ENCODE data around the gene FCN3.
"Not testable (repeated sequence)": the region's sequence is repeated elsewhere in the genome, so short reads cannot be mapped to it uniquely, and the experiment has no call there.

Gene FCN3

DNA sequence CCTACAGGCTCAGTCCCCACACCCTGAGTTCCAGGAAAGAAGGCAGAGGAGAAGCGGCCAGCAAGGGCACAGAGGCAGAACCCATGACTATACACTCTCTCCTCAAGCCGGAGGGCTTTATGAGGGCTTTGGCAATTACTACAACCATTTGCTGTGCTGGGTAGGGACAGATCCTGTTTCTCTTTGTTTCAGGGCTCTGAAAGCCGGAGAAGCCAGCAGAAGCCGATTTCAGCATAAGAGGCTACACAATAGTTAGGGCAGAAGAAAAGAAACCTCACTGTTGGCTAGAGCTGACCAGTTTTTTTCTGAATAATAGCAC is 31.7 kb upstream of the FCN3 start:
- no peak for TF ChIP-seq MYC (IDR thresholded peaks at IDR 0.05; ENCODE audit: low read depth, low read length)
- DNase-seq (ENCODE audit: low read depth), result no peak
- H3K4me3 ChIP-seq (ENCODE audit: low read depth, low read length), result no peak overlapping the region

DNA sequence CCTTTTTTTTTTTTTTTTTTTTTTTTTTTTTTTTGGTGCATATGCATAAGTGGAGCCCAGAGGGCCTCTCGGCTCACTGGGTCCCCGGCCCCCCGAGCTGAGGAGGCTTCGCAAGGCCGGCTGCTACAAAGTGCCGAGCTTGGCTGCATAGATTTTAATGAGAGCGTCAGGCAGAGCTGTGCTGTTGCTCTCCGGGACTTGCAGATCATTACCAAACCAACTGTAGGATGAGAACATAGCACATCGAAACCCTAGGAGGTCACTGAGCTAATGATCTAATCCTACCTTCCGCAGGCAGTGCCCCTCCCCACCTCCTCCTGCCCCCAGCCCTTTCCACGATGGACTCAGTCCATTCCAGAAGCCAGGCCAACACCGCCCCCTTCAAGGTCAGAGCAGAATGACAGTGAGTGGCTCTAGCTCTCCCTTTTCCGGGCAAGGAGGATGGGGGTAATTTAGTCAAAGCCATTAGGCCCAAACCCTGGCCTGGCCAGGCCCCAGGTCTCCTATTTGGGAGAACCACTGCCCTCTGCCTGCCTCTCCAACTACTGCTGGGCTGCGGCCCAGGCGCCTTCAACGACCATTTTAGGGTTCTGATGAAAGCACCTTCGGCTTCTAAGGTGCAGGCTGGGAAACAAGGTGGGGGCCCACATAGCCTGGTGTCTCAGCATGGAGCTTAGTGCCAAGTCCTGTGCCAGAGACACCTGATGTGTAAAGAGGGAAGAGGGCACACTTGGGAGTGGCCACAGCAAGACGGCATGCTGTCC is 31.2 kb upstream of the FCN3 start:
- not testable (repeated sequence) for DNase-seq (ENCODE audit: low read depth); H3K4me3 ChIP-seq (ENCODE audit: low read depth, low read length)

DNA sequence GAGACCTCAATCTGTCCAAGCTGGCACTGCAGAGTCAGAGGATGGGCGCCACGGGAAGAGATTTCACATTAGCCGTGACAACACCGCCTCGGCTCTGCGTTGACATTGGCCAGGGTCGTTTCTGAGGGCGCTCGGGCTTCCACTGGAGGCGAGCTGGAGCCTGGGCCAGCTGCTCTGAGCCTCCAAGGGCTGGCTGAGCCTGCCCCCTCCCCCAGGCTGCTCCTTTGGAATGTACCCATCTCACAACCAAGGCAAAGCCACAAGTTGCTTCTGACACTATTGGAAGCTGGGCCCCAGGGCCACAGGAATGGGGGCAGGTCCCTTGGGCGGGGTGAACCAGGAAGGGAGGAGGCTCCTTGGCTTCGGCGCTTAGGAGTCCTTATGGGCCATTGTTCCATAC is 30.4 kb upstream of the FCN3 start:
- TF ChIP-seq, protein P1, sequence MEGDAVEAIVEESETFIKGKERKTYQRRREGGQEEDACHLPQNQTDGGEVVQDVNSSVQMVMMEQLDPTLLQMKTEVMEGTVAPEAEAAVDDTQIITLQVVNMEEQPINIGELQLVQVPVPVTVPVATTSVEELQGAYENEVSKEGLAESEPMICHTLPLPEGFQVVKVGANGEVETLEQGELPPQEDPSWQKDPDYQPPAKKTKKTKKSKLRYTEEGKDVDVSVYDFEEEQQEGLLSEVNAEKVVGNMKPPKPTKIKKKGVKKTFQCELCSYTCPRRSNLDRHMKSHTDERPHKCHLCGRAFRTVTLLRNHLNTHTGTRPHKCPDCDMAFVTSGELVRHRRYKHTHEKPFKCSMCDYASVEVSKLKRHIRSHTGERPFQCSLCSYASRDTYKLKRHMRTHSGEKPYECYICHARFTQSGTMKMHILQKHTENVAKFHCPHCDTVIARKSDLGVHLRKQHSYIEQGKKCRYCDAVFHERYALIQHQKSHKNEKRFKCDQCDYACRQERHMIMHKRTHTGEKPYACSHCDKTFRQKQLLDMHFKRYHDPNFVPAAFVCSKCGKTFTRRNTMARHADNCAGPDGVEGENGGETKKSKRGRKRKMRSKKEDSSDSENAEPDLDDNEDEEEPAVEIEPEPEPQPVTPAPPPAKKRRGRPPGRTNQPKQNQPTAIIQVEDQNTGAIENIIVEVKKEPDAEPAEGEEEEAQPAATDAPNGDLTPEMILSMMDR (IDR thresholded peaks at IDR 0.05; ENCODE audit: low read depth, low read length), result no peak
- TF ChIP-seq, protein P2, sequence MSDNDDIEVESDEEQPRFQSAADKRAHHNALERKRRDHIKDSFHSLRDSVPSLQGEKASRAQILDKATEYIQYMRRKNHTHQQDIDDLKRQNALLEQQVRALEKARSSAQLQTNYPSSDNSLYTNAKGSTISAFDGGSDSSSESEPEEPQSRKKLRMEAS (IDR thresholded peaks at IDR 0.05; ENCODE audit: low read depth, low read length), result no peak
- TF ChIP-seq MYC (IDR thresholded peaks at IDR 0.05; ENCODE audit: low read depth, low read length) (no peak), POLR2A (IDR thresholded peaks at IDR 0.05; ENCODE audit: extremely low read depth, insufficient read length) (no peak)
- H3K4me3 ChIP-seq (ENCODE audit: low read depth, low read length), result no peak overlapping the region
- DNase-seq (ENCODE audit: low read depth), result no peak

DNA sequence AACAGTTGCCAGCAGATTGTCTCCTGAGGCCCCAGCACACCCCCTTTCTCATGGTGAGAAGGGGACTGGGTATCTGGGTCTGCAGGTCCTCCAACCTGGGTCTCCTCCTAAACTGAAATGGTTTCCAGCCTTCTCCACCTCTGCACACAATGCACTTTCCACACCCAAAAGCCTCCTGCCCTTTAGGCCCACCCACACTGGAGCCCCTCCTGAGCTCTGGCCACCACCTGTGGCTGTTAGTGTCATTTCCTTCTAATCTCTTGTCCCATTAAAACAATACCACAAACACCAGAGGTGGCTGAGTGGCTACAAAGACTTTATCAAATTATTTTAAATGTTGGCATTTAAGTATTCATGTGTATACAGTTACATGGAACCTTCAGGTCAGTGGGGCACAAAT is 29.3 kb upstream of the FCN3 start:
- DNase-seq (ENCODE audit: low read depth), result no peak
- no peak for TF ChIP-seq MYC (IDR thresholded peaks at IDR 0.05; ENCODE audit: low read depth, low read length)
- TF ChIP-seq, protein P1 (IDR thresholded peaks at IDR 0.05; ENCODE audit: low read depth, low read length), result no peak
- no peak for TF ChIP-seq POLR2A (IDR thresholded peaks at IDR 0.05; ENCODE audit: extremely low read depth, insufficient read length)
- TF ChIP-seq, protein P2 (IDR thresholded peaks at IDR 0.05; ENCODE audit: low read depth, low read length), result no peak
- H3K4me3 ChIP-seq (ENCODE audit: low read depth, low read length), result peak overlapping the region; percentile 13

DNA sequence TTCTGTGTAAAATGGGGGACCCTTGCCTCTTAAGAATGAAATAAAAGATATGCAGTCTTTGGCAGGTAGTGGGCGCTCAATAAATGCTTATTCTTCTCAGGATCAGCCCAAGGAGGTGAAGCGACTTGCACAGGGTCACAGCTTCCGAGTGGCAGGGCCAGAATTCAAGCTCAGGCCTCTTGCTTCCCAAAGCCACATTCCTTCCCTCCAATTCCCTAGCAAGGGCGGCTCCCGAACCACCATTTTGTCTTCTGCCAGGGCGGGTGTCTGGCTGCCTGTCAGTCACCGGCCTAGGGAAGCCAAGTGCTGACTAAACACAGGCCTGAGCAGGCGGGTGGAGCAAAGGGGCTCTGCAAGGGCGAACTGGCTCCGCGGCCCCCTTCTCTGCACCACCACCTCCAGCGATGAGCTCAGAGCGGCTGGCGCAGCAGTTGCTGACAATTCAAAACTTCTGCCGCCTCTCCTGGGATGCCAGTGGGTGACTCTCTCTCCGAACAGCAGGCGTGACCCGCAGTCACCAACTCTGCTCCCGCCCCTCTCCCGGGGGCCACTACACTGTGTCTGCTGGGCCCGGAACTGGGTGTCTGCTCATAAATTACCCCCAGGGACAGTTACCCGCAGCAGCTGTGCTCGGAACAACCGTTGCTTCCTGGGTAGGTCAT is 28.6 kb upstream of the FCN3 start:
- peak overlapping the region; percentile 13 for H3K4me3 ChIP-seq (ENCODE audit: low read depth, low read length)
- peak; percentile 23 for TF ChIP-seq POLR2A (IDR thresholded peaks at IDR 0.05; ENCODE audit: extremely low read depth, insufficient read length)
- TF ChIP-seq, protein P2 (IDR thresholded peaks at IDR 0.05; ENCODE audit: low read depth, low read length), result peak; percentile 53
- TF ChIP-seq MYC (IDR thresholded peaks at IDR 0.05; ENCODE audit: low read depth, low read length), result no peak
- TF ChIP-seq, protein P1 (IDR thresholded peaks at IDR 0.05; ENCODE audit: low read depth, low read length), result peak; percentile 29
- peak; percentile 91 for DNase-seq (ENCODE audit: low read depth)

DNA sequence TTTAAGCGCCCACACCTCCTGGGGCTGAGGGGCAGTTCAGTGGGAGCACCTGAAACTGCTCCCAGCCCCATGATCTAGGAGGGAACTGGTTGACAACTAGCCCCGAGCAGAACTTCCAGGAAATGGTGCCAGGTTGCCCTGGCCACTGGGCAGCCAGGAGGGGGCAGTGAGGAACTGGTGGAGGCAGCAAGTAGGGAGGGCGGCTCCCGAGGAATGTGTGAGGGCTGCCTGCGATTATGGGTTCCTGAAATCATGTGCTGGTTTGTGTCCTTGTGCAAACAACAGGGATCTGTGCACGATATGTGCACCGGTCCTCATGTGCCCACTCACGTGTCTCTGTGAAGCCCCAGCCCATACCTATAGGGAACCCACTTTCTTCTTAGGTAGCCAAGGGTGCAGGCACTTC is 27.7 kb upstream of the FCN3 start:
- TF ChIP-seq, protein P1 (IDR thresholded peaks at IDR 0.05; ENCODE audit: low read depth, low read length), result peak; percentile 45
- TF ChIP-seq, protein P2 (IDR thresholded peaks at IDR 0.05; ENCODE audit: low read depth, low read length), result no peak
- TF ChIP-seq MYC (IDR thresholded peaks at IDR 0.05; ENCODE audit: low read depth, low read length), result no peak
- H3K4me3 ChIP-seq (ENCODE audit: low read depth, low read length), result no peak overlapping the region
- peak; percentile 71 for DNase-seq (ENCODE audit: low read depth)

DNA sequence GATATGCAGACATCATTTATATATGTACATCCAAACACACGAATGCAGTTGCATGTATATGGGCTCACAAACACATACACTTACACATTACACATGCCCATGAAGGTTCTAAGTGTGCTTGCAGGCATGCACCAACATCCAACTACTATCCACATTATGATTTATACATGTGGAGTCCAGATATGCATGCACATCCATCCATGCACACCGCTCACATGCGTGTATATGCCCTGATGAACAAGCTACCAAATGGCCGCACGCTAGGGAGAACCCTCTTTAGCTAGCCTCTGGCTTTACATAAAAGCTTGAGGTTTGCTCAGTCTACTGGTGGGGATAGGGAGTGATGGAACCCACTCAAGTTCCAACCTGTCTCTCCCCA is 26.3 kb upstream of the FCN3 start:
- TF ChIP-seq, protein P1 (IDR thresholded peaks at IDR 0.05; ENCODE audit: low read depth, low read length), result no peak
- no peak for TF ChIP-seq POLR2A (IDR thresholded peaks at IDR 0.05; ENCODE audit: extremely low read depth, insufficient read length)
- TF ChIP-seq MYC (IDR thresholded peaks at IDR 0.05; ENCODE audit: low read depth, low read length), result no peak
- TF ChIP-seq, protein P2 (IDR thresholded peaks at IDR 0.05; ENCODE audit: low read depth, low read length), result no peak
- DNase-seq (ENCODE audit: low read depth), result no peak
- no peak overlapping the region for H3K4me3 ChIP-seq (ENCODE audit: low read depth, low read length)
